PC-9 (cell line): ENCODE results near the gene CELF4. TPM values are rescaled to one million over a fixed set of nuclear protein-coding genes. Genes with fewer than 3 reads are reported as not detected.

ENCODE experiments used
- BruUV-seq: library from RNA; stranded (reverse); fragments of 400-500 nt; replicated peaks from 2 replicates; lab custom pipeline; 2021; lab: Mats Ljungman, UMichigan
- CTCF ChIA-PET: fragments of 300-600 bp; sonication (Branson Sonifier 250); formaldehyde crosslinking; loops from one replicate; lab custom pipeline; 2022; ENCODE audit warnings: antibody characterized with exemption; lab: Charles Lee
- POLR2A ChIA-PET: fragments of 300-600 bp; sonication (Branson Sonifier 250); formaldehyde crosslinking; loops from one replicate; lab custom pipeline; 2022; ENCODE audit warnings: antibody characterized with exemption; ENCODE audit not compliant: unreplicated experiment; lab: Charles Lee
- DNase-seq, 2 experiments: peaks; one replicate each; pipeline versions ENCODE4 v3.0.0 to v3.0.0-alpha.2; 2015 to 2022; ENCODE audit warnings: mixed read lengths in 1 of 2
- H2AFZ ChIP-seq: fragments of 200-600 bp; sonication (generic); 2 replicates; pipeline ENCODE4 v1.8.1; 2017; ENCODE audit warnings: antibody characterized with exemption
- H3F3A ChIP-seq: fragments of 200-600 bp; sonication (generic); 2 replicates; pipeline ENCODE4 v1.8.1; 2017; ENCODE audit warnings: antibody characterized with exemption, mild to moderate bottlenecking, low read depth; ENCODE audit not compliant: insufficient read depth
- H3K27ac ChIP-seq: fragments of 200-600 bp; sonication (generic); 2 replicates; pipeline ENCODE4 v1.6.1; 2016; ENCODE audit warnings: mixed run types
- H3K27me3 ChIP-seq: fragments of 200-600 bp; sonication (generic); 2 replicates; pipeline ENCODE4 v1.6.1; 2016; ENCODE audit warnings: low read depth, mixed run types; ENCODE audit not compliant: insufficient read depth
- H3K36me3 ChIP-seq: fragments of 200-600 bp; sonication (generic); 2 replicates; pipeline ENCODE4 v1.6.1; 2016; ENCODE audit warnings: low read depth, mixed run types
- H3K4me1 ChIP-seq: fragments of 200-600 bp; sonication (generic); replicated peaks from 2 replicates; pipeline ENCODE4 v1.6.1; 2016; ENCODE audit warnings: mixed run types; ENCODE audit not compliant: insufficient read depth
- H3K4me2 ChIP-seq: fragments of 200-600 bp; sonication (generic); 2 replicates; pipeline ENCODE4 v1.6.1; 2017; ENCODE audit warnings: mixed run types
- H3K4me3 ChIP-seq: fragments of 200-600 bp; sonication (generic); 2 replicates; pipeline ENCODE4 v1.6.1; 2016; ENCODE audit warnings: mixed run types
- H3K79me2 ChIP-seq: fragments of 200-600 bp; sonication (generic); 2 replicates; pipeline ENCODE4 v1.6.1; 2017; ENCODE audit warnings: low read depth, mixed run types
- H3K9me2 ChIP-seq: fragments of 200-600 bp; sonication (generic); 2 replicates; pipeline ENCODE4 v1.8.1; 2017; ENCODE audit warnings: mild to moderate bottlenecking; ENCODE audit not compliant: insufficient read depth
- H3K9me3 ChIP-seq: fragments of 200-600 bp; sonication (generic); 2 replicates; pipeline ENCODE4 v1.8.1; 2016; ENCODE audit warnings: low read depth; ENCODE audit not compliant: insufficient read depth
- H4K20me1 ChIP-seq: fragments of 200-600 bp; sonication (generic); 2 replicates; pipeline ENCODE4 v1.8.1; 2017; ENCODE audit not compliant: insufficient read depth
- EZH2 ChIP-seq: fragments of 200-600 bp; sonication (generic); IDR thresholded peaks from 2 replicates; pipeline ENCODE4 v1.8.0; 2017; ENCODE audit warnings: antibody characterized with exemption, low read depth
- intact Hi-C: fragments of 100-400 bp; cut with micrococcal nuclease; formaldehyde crosslinking; loops from one replicate; pipeline ENCODE4 v1.10.0; 2022; ENCODE audit not compliant: unreplicated experiment
- total RNA-seq: library from RNA; stranded (reverse); gene quantifications from 2 replicates; pipeline ENCODE4 v1.2.3, GENCODE V29; 2021
- TF ChIP-seq, protein P1 (sequence below): fragments of 200-600 bp; sonication (generic); conservative IDR thresholded peaks from 2 replicates; pipeline ENCODE4 v1.6.1; 2017; ENCODE audit warnings: mixed run types, antibody characterized with exemption, mild to moderate bottlenecking, moderate library complexity

CELF4 gene
- total RNA-seq, 1 experiment from 2014 or later, result 1.2 TPM

DNA sequence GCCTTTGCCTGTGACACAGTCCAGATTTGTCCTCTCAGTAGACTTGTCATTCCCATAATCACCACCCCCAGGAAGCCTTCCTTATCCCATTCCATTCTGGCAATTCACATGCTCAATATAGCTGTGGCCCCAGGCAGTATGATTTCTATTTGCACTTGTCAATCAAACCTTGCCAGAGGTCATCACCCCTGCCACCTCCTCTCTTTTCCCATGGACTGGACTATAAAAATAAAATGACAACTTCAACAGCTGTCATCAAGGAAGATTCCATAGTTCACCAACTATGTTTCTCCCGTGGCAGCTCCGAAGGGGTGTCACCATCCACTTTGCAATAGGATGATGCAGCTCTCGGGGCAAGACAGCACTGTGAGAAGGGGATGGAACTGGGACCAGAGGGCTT lies 255.7 kb downstream of the CELF4 start:
- Histone ChIP-seq H3K4me3 (no peak overlapping the region), H3K79me2 (no peaks in the 10 kb centered on the region), H2AFZ (no peak overlapping the region), H3K27me3 (no peaks in the 10 kb centered on the region), H3K36me3 (no peaks in the 10 kb centered on the region), H4K20me1 (no peaks in the 10 kb centered on the region), H3K4me2 (peak overlapping the region; percentile 19), H3K27ac (no peak overlapping the region), H3K9me3 (no peaks in the 10 kb centered on the region), H3K9me2 (no peaks in the 10 kb centered on the region), H3K4me1 (0 out of 2 replicates have a peak, but pooled peaks cover 6% of the 10 kb centered on the region), H3F3A (no peaks in the 10 kb centered on the region)
- no TSS peak for BruUV-seq
- TF ChIP-seq, protein P1, sequence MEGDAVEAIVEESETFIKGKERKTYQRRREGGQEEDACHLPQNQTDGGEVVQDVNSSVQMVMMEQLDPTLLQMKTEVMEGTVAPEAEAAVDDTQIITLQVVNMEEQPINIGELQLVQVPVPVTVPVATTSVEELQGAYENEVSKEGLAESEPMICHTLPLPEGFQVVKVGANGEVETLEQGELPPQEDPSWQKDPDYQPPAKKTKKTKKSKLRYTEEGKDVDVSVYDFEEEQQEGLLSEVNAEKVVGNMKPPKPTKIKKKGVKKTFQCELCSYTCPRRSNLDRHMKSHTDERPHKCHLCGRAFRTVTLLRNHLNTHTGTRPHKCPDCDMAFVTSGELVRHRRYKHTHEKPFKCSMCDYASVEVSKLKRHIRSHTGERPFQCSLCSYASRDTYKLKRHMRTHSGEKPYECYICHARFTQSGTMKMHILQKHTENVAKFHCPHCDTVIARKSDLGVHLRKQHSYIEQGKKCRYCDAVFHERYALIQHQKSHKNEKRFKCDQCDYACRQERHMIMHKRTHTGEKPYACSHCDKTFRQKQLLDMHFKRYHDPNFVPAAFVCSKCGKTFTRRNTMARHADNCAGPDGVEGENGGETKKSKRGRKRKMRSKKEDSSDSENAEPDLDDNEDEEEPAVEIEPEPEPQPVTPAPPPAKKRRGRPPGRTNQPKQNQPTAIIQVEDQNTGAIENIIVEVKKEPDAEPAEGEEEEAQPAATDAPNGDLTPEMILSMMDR, result no peak
- TF ChIP-seq EZH2, result no peak
- ChIA-PET CTCF (no interaction called here), POLR2A (no interaction called here)
- peak; percentile 15 to 87 for DNase-seq
- intact Hi-C loops, result no loop called here

DNA sequence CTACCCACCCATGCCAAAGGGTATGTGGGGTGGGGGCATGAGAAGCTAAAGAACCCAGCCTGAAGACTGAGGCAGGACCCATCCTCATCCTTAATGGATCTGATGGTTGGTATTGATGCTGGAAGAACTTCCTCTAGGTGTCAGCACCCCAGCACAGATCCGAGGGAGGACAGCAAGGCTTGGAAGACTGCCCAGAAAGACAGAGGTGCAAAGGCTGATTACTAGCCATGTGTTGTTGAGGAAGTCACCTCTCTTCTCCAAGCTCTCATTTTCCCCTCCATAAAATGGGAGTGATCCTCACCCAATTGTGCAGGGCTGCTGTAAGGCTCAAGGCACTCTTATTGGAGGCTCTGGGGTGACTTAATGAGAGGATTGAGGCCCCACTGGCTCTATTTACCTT lies 256.5 kb downstream of the CELF4 start:
- Histone ChIP-seq H3K79me2 (no peaks in the 10 kb centered on the region), H3K9me3 (no peaks in the 10 kb centered on the region), H4K20me1 (no peaks in the 10 kb centered on the region), H3K4me2 (0 out of 2 replicates have a peak overlapping the region, but pooled peaks have one; percentile 19), H3K9me2 (no peaks in the 10 kb centered on the region), H3K4me3 (no peak overlapping the region), H3K27me3 (no peaks in the 10 kb centered on the region), H2AFZ (no peak overlapping the region), H3K27ac (no peak overlapping the region), H3F3A (no peaks in the 10 kb centered on the region), H3K36me3 (no peaks in the 10 kb centered on the region), H3K4me1 (0 out of 2 replicates have a peak, but pooled peaks cover 6% of the 10 kb centered on the region)
- ChIA-PET POLR2A (no interaction called here), CTCF (interaction anchor here (0.5 kb wide), 1 partner anchor 70 kb away, joined by 3 read pairs; no protein-coding TSS in a partner anchor)
- no peak for DNase-seq
- intact Hi-C loops, result no loop called here
- TF ChIP-seq, protein P1, result no peak
- no peak for TF ChIP-seq EZH2
- no TSS peak for BruUV-seq

DNA sequence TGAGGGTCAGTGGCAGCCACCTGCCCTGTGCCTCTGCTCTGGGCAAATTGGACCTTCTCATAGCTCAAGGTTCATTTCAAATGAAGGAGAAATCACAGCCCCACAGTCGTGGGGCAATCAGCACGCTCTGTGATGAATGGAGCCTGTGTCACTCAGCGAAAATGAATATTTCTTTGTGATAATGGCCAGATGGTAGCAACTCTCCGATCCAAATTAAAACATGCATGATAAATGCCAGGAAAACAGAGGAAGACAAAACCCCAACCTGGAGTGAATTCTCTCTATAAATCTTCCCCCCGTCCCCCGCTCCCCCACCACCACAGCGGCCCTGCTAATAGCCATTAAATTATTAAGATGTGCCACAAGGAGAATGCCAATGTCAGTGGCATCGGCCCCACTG lies 258.4 kb downstream of the CELF4 start:
- no TSS peak for BruUV-seq
- Histone ChIP-seq H3K27ac (no peak overlapping the region), H3K27me3 (no peaks in the 10 kb centered on the region), H4K20me1 (no peaks in the 10 kb centered on the region), H2AFZ (no peak overlapping the region), H3K9me2 (no peaks in the 10 kb centered on the region), H3K9me3 (no peaks in the 10 kb centered on the region), H3K79me2 (no peaks in the 10 kb centered on the region), H3F3A (no peaks in the 10 kb centered on the region), H3K36me3 (no peaks in the 10 kb centered on the region), H3K4me2 (no peak overlapping the region), H3K4me1 (0 out of 2 replicates have a peak, but pooled peaks cover 6% of the 10 kb centered on the region), H3K4me3 (no peak overlapping the region)
- ChIA-PET CTCF (no interaction called here), POLR2A (no interaction called here)
- intact Hi-C loops, result no loop called here
- no peak for DNase-seq
- no peak for TF ChIP-seq EZH2
- TF ChIP-seq, protein P1, result no peak
